Sigmoid colon (tissue), 7 donors: ENCODE results near the gene MAD1L1. TPM values are rescaled to one million over a fixed set of nuclear protein-coding genes. Genes with fewer than 3 reads are reported as not detected.

Experiments used
- DNase-seq: peaks from one replicate; pipeline ENCODE4 v3.0.0-alpha.2; 2019
- H3K27ac ChIP-seq, 4 donors: fragments of 200-600 bp; sonication (generic); one replicate each; pipeline ENCODE4 v1.5.1; 2016 to 2019; ENCODE audit warnings: mild to moderate bottlenecking in 1 of 4
- H3K27me3 ChIP-seq, 3 donors: fragments of 200-600 bp; sonication (generic); one replicate each; pipeline ENCODE4 v1.5.1; 2019; ENCODE audit warnings: mild to moderate bottlenecking in 1 of 3
- H3K36me3 ChIP-seq, 4 donors: fragments of 200-600 bp; sonication (generic); one replicate each; pipeline ENCODE4 v1.5.1; 2016 to 2019
- H3K4me1 ChIP-seq, 4 donors: fragments of 200-600 bp; sonication (generic); one replicate each; pipeline ENCODE4 v1.5.1; 2017 to 2019
- H3K4me3 ChIP-seq, 4 donors: fragments of 200-600 bp; sonication (generic); one replicate each; pipeline ENCODE4 v1.5.1; 2017 to 2019; ENCODE audit warnings: mild to moderate bottlenecking in 2 of 4, moderate library complexity in 1 of 4
- H3K9me3 ChIP-seq, 4 donors: fragments of 200-600 bp in 3 of 4; sonication (generic) in 3 of 4; one replicate each; pipeline versions ENCODE4 v1.5.1 to v1.6.1; 2013 to 2019
- CTCF ChIP-seq, 4 experiments: fragments of 450-650 bp in 3 of 4; fragments of 200-600 bp in 1 of 4; IDR thresholded peaks; one replicate each; pipeline ENCODE4 v1.5.1; 2016 to 2019; ENCODE audit warnings: antibody characterized with exemption in 4 of 4, mild to moderate bottlenecking in 3 of 4, moderate library complexity in 2 of 4
- EP300 ChIP-seq, 4 donors: sonication (generic); formaldehyde crosslinking; IDR thresholded peaks; one replicate each; pipeline ENCODE4 v1.6.1; 2017; ENCODE audit warnings: antibody characterized with exemption in 4 of 4
- POLR2A ChIP-seq, 2 donors: fragments of 450-650 bp; IDR thresholded peaks; one replicate each; pipeline ENCODE4 v1.6.1; 2016; ENCODE audit warnings: antibody characterized with exemption in 2 of 2, mild to moderate bottlenecking in 2 of 2, moderate library complexity in 2 of 2
- POLR2AphosphoS5 ChIP-seq, 4 donors: sonication (generic); formaldehyde crosslinking; IDR thresholded peaks; one replicate each; pipeline ENCODE4 v1.6.1; 2017; ENCODE audit warnings: antibody characterized with exemption in 4 of 4
- WGBS, 2 donors: extraction: QIAGEN DNeasy Blood & Tissue Kit; methylation state at CpG; one replicate each; pipeline ENCODE4 v1.1.7; 2013; 5-methylcytosine and 5-hydroxymethylcytosine counted together
- intact Hi-C: fragments of 100-400 bp; cut with DNase I; formaldehyde crosslinking; loops from one replicate; pipeline ENCODE4 v1.15.1; 2023
- polyA plus RNA-seq, 3 donors: library from polyadenylated mRNA; stranded (reverse); fragments of 200-250 nt; gene quantifications; one replicate each; pipeline ENCODE4 v1.2.3, GENCODE V29; 2013
- total RNA-seq, 4 donors: library from RNA; depleted of rRNA; stranded (reverse); fragments of >200 nt; gene quantifications; one replicate each; pipeline ENCODE4 v1.1.0, GENCODE V29; 2016
- donor health status: healthy with polysubstance abuse.
- donor health status: Bipolar disorder and iron deficiency.
- donor health status: healthy.

The MAD1L1 gene
- total and polyA plus RNA-seq, 7 donors: 10.2 to 38.4 (median 20.6) TPM

GRCh38 chr7:1809070-1809469 lies 423.7 kb downstream of the MAD1L1 start:
- Histone ChIP-seq H3K9me3 (no peaks in the 10 kb centered on the region), H3K4me3 (no peak overlapping the region), H3K4me1 (peaks cover 0 to 17% (median 10%) of the 10 kb centered on the region in 4 donors), H3K27me3 (no peaks in the 10 kb centered on the region), H3K27ac (no peak overlapping the region), H3K36me3 (no peaks in the 10 kb centered on the region)
- DNase-seq: peak; percentile 38
- TF ChIP-seq CTCF (IDR thresholded peaks at IDR 0.05): no peak
- TF ChIP-seq POLR2A (IDR thresholded peaks at IDR 0.05): no peak
- no peak for TF ChIP-seq EP300 (IDR thresholded peaks at IDR 0.05)
- TF ChIP-seq POLR2AphosphoS5 (IDR thresholded peaks at IDR 0.05): no peak
- intact Hi-C loops: no loop called here
- WGBS, 2 donors: 89% methylated on average over 7 of the region's 7 CpGs

GRCh38 chr7:1807821-1808600 lies 424.7 kb downstream of the MAD1L1 start:
- intact Hi-C loops: no loop called here
- H3K4me1 ChIP-seq: peaks cover 0 to 17% (median 10%) of the 10 kb centered on the region in 4 donors
- no peak overlapping the region for H3K4me3 ChIP-seq
- no peaks in the 10 kb centered on the region for H3K27me3 ChIP-seq
- H3K36me3 ChIP-seq: no peaks in the 10 kb centered on the region
- no peaks in the 10 kb centered on the region for H3K9me3 ChIP-seq
- H3K27ac ChIP-seq: no peak overlapping the region
- TF ChIP-seq EP300 (IDR thresholded peaks at IDR 0.05) (no peak), CTCF (IDR thresholded peaks at IDR 0.05) (no peak)
- 90 to 94% methylated on average over 26 of the region's 26 CpGs for WGBS, 2 donors
- peak; percentile 10 for DNase-seq

- peak; percentile 28 for DNase-seq
- Histone ChIP-seq H3K4me3 (no peak overlapping the region), H3K9me3 (no peaks in the 10 kb centered on the region), H3K27ac (no peak overlapping the region), H3K36me3 (no peaks in the 10 kb centered on the region), H3K4me1 (peaks cover 0 to 7% (median 6%) of the 10 kb centered on the region in 4 donors), H3K27me3 (no peaks in the 10 kb centered on the region)
- 84 to 89% methylated on average over 14 of the region's 14 CpGs for WGBS, 2 donors
- TF ChIP-seq POLR2A (IDR thresholded peaks at IDR 0.05) (no peak), CTCF (IDR thresholded peaks at IDR 0.05) (no peak), POLR2AphosphoS5 (IDR thresholded peaks at IDR 0.05) (no peak), EP300 (IDR thresholded peaks at IDR 0.05) (no peak)
- intact Hi-C loops: no loop called here
Measured at GRCh38 chr7:1806354-1806753, 426.4 kb downstream of the MAD1L1 start.

GRCh38 chr7:1804310-1804709 lies 428.4 kb downstream of the MAD1L1 start:
- Histone ChIP-seq H3K4me1 (no peaks in the 10 kb centered on the region), H3K9me3 (no peaks in the 10 kb centered on the region), H3K4me3 (no peak overlapping the region), H3K36me3 (no peaks in the 10 kb centered on the region), H3K27me3 (no peaks in the 10 kb centered on the region), H3K27ac (no peak overlapping the region)
- intact Hi-C loops: no loop called here
- 92 to 93% methylated on average over 21 of the region's 21 CpGs for WGBS, 2 donors
- DNase-seq: peak; percentile 29
- TF ChIP-seq POLR2AphosphoS5 (IDR thresholded peaks at IDR 0.05): no peak
- TF ChIP-seq EP300 (IDR thresholded peaks at IDR 0.05): no peak
- TF ChIP-seq CTCF (IDR thresholded peaks at IDR 0.05): no peak
- no peak for TF ChIP-seq POLR2A (IDR thresholded peaks at IDR 0.05)

GRCh38 chr7:1802899-1803298 lies 429.8 kb downstream of the MAD1L1 start:
- Histone ChIP-seq H3K4me1 (no peaks in the 10 kb centered on the region), H3K36me3 (no peaks in the 10 kb centered on the region), H3K4me3 (no peak overlapping the region), H3K9me3 (no peaks in the 10 kb centered on the region), H3K27ac (no peak overlapping the region), H3K27me3 (no peaks in the 10 kb centered on the region)
- peak; percentile 10 for DNase-seq
- 70 to 75% methylated on average over 4 of the region's 4 CpGs for WGBS, 2 donors
- TF ChIP-seq CTCF (IDR thresholded peaks at IDR 0.05): no peak
- TF ChIP-seq POLR2A (IDR thresholded peaks at IDR 0.05): no peak
- no peak for TF ChIP-seq POLR2AphosphoS5 (IDR thresholded peaks at IDR 0.05)
- TF ChIP-seq EP300 (IDR thresholded peaks at IDR 0.05): no peak
- intact Hi-C loops: no loop called here
